GM10847 (cell line): ENCODE data around the gene MYO1D.

ENCODE experiments used
- POLR2A ChIP-seq: IDR thresholded peaks from 2 replicates; pipeline ENCODE4 v1.6.1; 2011; ENCODE audit not compliant: insufficient read length; ENCODE audit errors: extremely low read depth

The MYO1D gene

GRCh38 chr17:32481193-32481592, 395.7 kb downstream of the MYO1D start:
- TF ChIP-seq POLR2A = no peak

- TF ChIP-seq POLR2A = no peak
These were observed 397.8 kb downstream of the MYO1D start for GRCh38 chr17:32479074-32479617.

- no peak for TF ChIP-seq POLR2A
These were observed 399.7 kb downstream of the MYO1D start for GRCh38 chr17:32477220-32477619.

GRCh38 chr17:32475258-32475657, 401.7 kb downstream of the MYO1D start:
- no peak for TF ChIP-seq POLR2A

- TF ChIP-seq POLR2A = no peak
These were observed 405.3 kb downstream of the MYO1D start for GRCh38 chr17:32471652-32472051.

GRCh38 chr17:32470405-32471167, 406.3 kb downstream of the MYO1D start:
- TF ChIP-seq POLR2A = no peak

- no peak for TF ChIP-seq POLR2A
These were observed 409.0 kb downstream of the MYO1D start for GRCh38 chr17:32467949-32468348.

GRCh38 chr17:32464374-32464773, 412.6 kb downstream of the MYO1D start:
- no peak for TF ChIP-seq POLR2A

GRCh38 chr17:32463304-32463703, 413.6 kb downstream of the MYO1D start:
- TF ChIP-seq POLR2A = no peak

GRCh38 chr17:32461853-32462617, 414.9 kb downstream of the MYO1D start:
- no peak for TF ChIP-seq POLR2A

GRCh38 chr17:32461498-32461852, 415.4 kb downstream of the MYO1D start:
- TF ChIP-seq POLR2A = no peak

GRCh38 chr17:32460054-32460453, 416.9 kb downstream of the MYO1D start:
- no peak for TF ChIP-seq POLR2A

GRCh38 chr17:32458371-32458770, 418.6 kb downstream of the MYO1D start:
- no peak for TF ChIP-seq POLR2A

GRCh38 chr17:32453370-32453769, 423.6 kb downstream of the MYO1D start:
- no peak for TF ChIP-seq POLR2A

GRCh38 chr17:32452281-32452680, 424.6 kb downstream of the MYO1D start:
- no peak for TF ChIP-seq POLR2A

- TF ChIP-seq POLR2A = no peak
These were observed 425.0 kb downstream of the MYO1D start for GRCh38 chr17:32451879-32452278.
